Fibroblast of lung (primary cell): Measurements from ENCODE around the gene RNF217. TPM values are rescaled to one million over a fixed set of nuclear protein-coding genes. Genes with fewer than 3 reads are reported as not detected.

Source experiments
- DNase-seq, 2 donors: peaks; one replicate each; pipeline versions ENCODE4 v3.0.0 to v3.0.0-alpha.2; 2010; ENCODE audit warnings: low read depth in 2 of 2
- H2AFZ ChIP-seq: 2 replicates; pipeline ENCODE4 v1.5.1; 2012; ENCODE audit warnings: low read length, control low read depth, inconsistent platforms
- H3K27ac ChIP-seq: 2 replicates; pipeline ENCODE4 v1.5.1; 2011; ENCODE audit warnings: low read length, control low read depth; ENCODE audit not compliant: insufficient read depth
- H3K27me3 ChIP-seq: 2 replicates; pipeline ENCODE4 v1.5.1; 2011; ENCODE audit warnings: mild to moderate bottlenecking, low read length; ENCODE audit not compliant: control insufficient read depth, insufficient read depth
- H3K36me3 ChIP-seq: 2 replicates; pipeline ENCODE4 v1.5.1; 2011; ENCODE audit warnings: low read length; ENCODE audit not compliant: control insufficient read depth, insufficient read depth
- H3K4me1 ChIP-seq: 2 replicates; pipeline ENCODE4 v1.5.1; 2011; ENCODE audit warnings: low read length; ENCODE audit not compliant: control insufficient read depth, insufficient read depth; ENCODE audit errors: extremely low read depth
- H3K4me2 ChIP-seq: 2 replicates; pipeline ENCODE4 v1.5.1; 2011; ENCODE audit warnings: low read length, control low read depth; ENCODE audit not compliant: insufficient read depth; ENCODE audit errors: extremely low read depth
- H3K4me3 ChIP-seq, 4 experiments: fragments of 200-600 bp in 1 of 4; sonication (generic) in 1 of 4; replicated peaks in 1 of 4; 2 replicates each; pipeline ENCODE4 v1.5.1; 2011 to 2016; ENCODE audit warnings: low read length in 4 of 4, low read depth in 3 of 4, mild to moderate bottlenecking in 3 of 4, control low read depth in 2 of 4, inconsistent platforms in 1 of 4, mixed read lengths in 1 of 4; ENCODE audit not compliant: insufficient read depth in 1 of 4; ENCODE audit errors: control extremely low read depth in 1 of 4
- H3K79me2 ChIP-seq: 2 replicates; pipeline ENCODE4 v1.5.1; 2012; ENCODE audit warnings: mild to moderate bottlenecking, low read length, inconsistent platforms; ENCODE audit not compliant: control insufficient read depth, insufficient read depth
- H3K9ac ChIP-seq: 2 replicates; pipeline ENCODE4 v1.5.1; 2011; ENCODE audit warnings: mild to moderate bottlenecking, low read length, control low read depth; ENCODE audit not compliant: insufficient read depth
- H3K9me3 ChIP-seq: 2 replicates; pipeline ENCODE4 v1.5.1; 2012; ENCODE audit warnings: low read depth, low read length; ENCODE audit not compliant: control insufficient read depth, insufficient read depth
- H4K20me1 ChIP-seq: 2 replicates; pipeline ENCODE4 v1.5.1; 2011; ENCODE audit warnings: low read length; ENCODE audit not compliant: control insufficient read depth, insufficient read depth; ENCODE audit errors: extremely low read depth
- CTCF ChIP-seq, 2 donors: IDR thresholded peaks in 1 of 2; conservative IDR thresholded peaks in 1 of 2; 1 replicate in 1 of 2; 2 replicates in 1 of 2; pipeline ENCODE4 v1.5.1; 2011 to 2012; ENCODE audit warnings: low read length in 2 of 2, control low read depth in 1 of 2, inconsistent platforms in 1 of 2, low read depth in 1 of 2, mild to moderate bottlenecking in 1 of 2
- EZH2 ChIP-seq: IDR thresholded peaks from 2 replicates; pipeline ENCODE4 v1.5.1; 2012; ENCODE audit warnings: low read length, control low read depth, mild to moderate bottlenecking; ENCODE audit errors: missing control alignments
- polyA plus RNA-seq, 2 donors: library from polyadenylated mRNA; depleted of rRNA in 1 of 2; stranded (reverse) in 1 of 2; unstranded in 1 of 2; fragments of >200 nt; gene quantifications; 2 replicates each; pipeline ENCODE4 v1.2.1, GENCODE V29; 2011 to 2012; ENCODE audit warnings: missing spikeins in 1 of 2
- total RNA-seq: library from RNA; depleted of rRNA; stranded (reverse); fragments of >200 nt; gene quantifications from 2 replicates; pipeline ENCODE4 v1.2.1, GENCODE V29; 2014

Gene RNF217
- total and polyA plus RNA-seq, 2 donors (not counting 1 experiment from before 2014, with no cell fraction given), result 13.2 to 19.5 TPM

- Histone ChIP-seq H3K4me1 (peaks cover 6% of the 10 kb centered on the region), H3K4me2 (no peak overlapping the region), H3K27me3 (no peaks in the 10 kb centered on the region), H3K27ac (no peak overlapping the region), H3K36me3 (no peaks in the 10 kb centered on the region), H2AFZ (no peak overlapping the region), H4K20me1 (no peaks in the 10 kb centered on the region), H3K9ac (no peak overlapping the region), H3K79me2 (no peaks in the 10 kb centered on the region), H3K4me3 (no peak overlapping the region), H3K9me3 (no peaks in the 10 kb centered on the region)
- no peak for TF ChIP-seq CTCF (conservative IDR thresholded peaks at IDR 0.05 in 1 of 2, IDR thresholded peaks at IDR 0.05 in 1 of 2; ENCODE audit: low read depth in 1 of 2, low read length in 2 of 2)
- no peak for TF ChIP-seq EZH2
- DNase-seq, result peak in 1 of 2 donors; percentile 75
These were observed 46.0 kb downstream of the RNF217 start for GRCh38 chr6:125008261-125008703.

GRCh38 chr6:125008957-125009356 is 46.7 kb downstream of the RNF217 start:
- H3K27ac ChIP-seq, result no peak overlapping the region
- H3K9me3 ChIP-seq, result no peaks in the 10 kb centered on the region
- peaks cover 6% of the 10 kb centered on the region for H3K4me1 ChIP-seq
- no peak for TF ChIP-seq EZH2
- no peak for TF ChIP-seq CTCF (conservative IDR thresholded peaks at IDR 0.05 in 1 of 2, IDR thresholded peaks at IDR 0.05 in 1 of 2; ENCODE audit: low read depth in 1 of 2, low read length in 2 of 2)
- no peaks in the 10 kb centered on the region for H3K79me2 ChIP-seq
- H3K36me3 ChIP-seq, result no peaks in the 10 kb centered on the region
- DNase-seq, result no peak
- H3K9ac ChIP-seq, result no peak overlapping the region
- no peaks in the 10 kb centered on the region for H3K27me3 ChIP-seq
- no peak overlapping the region for H2AFZ ChIP-seq
- no peaks in the 10 kb centered on the region for H4K20me1 ChIP-seq
- no peak overlapping the region for H3K4me2 ChIP-seq
- no peak overlapping the region for H3K4me3 ChIP-seq

GRCh38 chr6:125009578-125009977 is 47.3 kb downstream of the RNF217 start:
- Histone ChIP-seq H3K9ac (no peak overlapping the region), H3K27me3 (no peaks in the 10 kb centered on the region), H3K4me1 (peaks cover 9% of the 10 kb centered on the region), H3K79me2 (no peaks in the 10 kb centered on the region), H2AFZ (no peak overlapping the region), H3K36me3 (no peaks in the 10 kb centered on the region), H3K4me3 (no peak overlapping the region), H3K9me3 (no peaks in the 10 kb centered on the region), H3K27ac (no peak overlapping the region), H4K20me1 (no peaks in the 10 kb centered on the region), H3K4me2 (peak overlapping the region; percentile 37)
- TF ChIP-seq CTCF (conservative IDR thresholded peaks at IDR 0.05 in 1 of 2, IDR thresholded peaks at IDR 0.05 in 1 of 2; ENCODE audit: low read depth in 1 of 2, low read length in 2 of 2) (no peak), EZH2 (no peak)
- peak; percentile 50 to 54 for DNase-seq
